GM19328 (cell line): ENCODE results near the gene BRD8.
"Not testable (repeated sequence)": the region's sequence is repeated elsewhere in the genome, so short reads cannot be mapped to it uniquely, and the experiment has no call there.

ENCODE experiments used
- ATAC-seq: cut with Tn5 transposase; IDR thresholded peaks from one replicate; pipeline ENCODE4 v1.9.1; 2021; ENCODE audit warnings: mild to moderate bottlenecking, moderate library complexity; ENCODE audit not compliant: unreplicated experiment

BRD8 gene

DNA sequence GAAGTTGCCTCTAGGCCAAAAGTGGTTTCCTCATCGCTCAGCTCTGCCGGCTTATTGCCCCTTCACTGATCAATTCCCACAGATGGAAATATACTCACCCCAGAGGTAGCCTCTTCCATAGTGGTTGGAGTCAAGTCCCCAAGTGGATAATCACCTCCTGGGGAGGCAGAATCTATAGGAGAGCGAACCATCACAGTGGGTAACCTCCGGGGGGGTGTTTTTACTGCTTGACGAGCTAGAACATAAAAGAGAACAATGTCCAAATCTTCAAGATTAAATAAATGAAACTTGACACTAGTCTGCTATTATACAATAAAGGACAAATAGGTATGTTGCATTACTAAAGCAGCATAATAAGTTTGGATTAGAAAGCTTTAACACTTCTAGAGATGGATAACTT lies 9.3 kb downstream of the BRD8 start:
- ATAC-seq = no peak

DNA sequence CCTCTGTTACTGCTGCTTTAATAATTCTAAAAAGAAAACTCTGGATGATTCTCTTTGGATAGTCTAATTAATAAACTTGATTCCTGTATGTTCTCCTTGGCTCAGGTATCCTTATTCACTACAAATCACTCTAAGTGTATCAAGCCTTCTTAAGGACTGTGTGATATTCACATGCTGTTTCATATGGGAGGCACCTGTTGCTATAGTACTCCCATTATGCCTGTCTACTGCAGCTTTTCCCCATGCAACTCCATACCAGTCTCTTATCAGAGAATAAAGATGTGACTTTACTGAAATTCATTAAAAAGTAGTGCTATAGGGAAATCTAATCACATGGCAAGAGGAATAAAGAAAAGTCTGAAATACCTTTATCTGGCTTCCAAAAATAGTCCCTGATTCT lies 14.7 kb downstream of the BRD8 start:
- ATAC-seq = no peak

DNA sequence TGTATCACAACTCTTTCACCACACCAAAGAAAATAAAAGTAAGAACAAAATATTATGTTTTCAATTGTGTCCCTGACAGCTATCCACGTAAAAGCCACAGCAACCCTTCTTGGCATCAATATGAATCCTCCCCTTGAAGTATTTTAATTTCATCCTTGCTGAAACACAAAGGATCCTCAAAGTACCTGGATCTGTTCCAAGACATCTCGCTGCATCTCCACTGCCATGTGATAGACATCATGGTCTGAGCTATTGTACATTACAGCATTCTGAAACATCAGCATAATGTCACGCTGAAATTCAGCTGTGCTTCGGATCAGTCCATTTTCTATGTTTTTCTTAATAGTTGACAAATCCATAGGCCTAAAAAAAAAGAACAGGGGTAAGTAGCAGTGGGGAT lies 17.7 kb downstream of the BRD8 start:
- ATAC-seq = no peak

DNA sequence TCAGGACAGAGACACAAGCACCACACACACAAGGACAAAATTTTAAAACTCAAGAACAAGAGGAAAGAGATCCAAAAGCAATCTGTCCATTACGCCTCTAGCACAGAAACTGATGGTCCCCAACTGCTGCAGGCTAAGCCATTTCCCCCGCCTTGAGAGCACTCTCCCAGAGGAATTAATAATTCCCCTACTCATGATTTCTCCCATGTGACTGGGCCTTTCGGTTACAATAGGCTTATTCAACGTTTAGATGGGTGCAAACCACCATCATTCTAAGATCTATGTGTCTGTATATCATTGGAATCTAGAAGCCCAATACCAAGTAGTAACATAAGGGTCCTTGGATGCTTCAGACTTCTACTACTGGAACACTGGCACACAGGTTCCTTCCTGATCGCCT lies 18.8 kb downstream of the BRD8 start:
- no peak for ATAC-seq

DNA sequence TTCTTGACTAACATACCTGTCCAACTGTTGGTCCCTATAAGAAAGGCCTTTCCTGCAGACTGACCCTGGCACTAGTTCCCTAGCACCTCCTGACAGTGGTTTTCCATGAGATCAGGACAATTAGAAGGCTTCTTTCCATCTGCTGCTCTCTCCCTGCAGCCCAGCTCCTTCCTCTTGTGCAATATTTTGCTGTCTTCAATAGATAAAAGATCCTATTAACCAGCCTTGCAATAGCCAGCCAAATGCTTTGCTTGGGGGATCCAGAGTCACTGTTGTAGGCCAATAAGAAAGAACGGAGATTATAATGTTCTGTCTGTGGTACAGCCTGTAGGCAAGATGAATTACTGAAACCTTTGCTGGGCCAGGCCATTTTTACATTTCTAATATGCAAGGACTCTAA lies 20.8 kb downstream of the BRD8 start:
- ATAC-seq = no peak

DNA sequence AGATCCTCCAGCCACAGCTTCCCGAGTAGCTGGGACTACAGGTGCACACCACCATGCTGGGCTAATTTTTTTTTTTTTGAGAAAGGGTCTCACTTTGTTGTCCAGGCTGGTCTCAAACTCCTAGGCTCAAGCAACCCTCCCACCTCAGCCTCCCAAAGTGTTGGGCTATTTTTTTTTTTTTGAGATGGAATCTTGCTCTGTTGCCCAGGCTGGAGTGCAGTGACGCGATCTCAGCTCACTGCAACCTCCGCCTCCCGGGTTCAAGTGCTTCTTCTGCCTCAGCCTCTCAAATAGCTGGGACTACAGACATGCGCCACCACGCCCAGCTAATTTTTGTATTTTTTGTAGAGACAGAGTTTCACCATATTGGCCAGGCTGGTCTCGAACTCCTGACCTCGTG lies 22.5 kb downstream of the BRD8 start:
- not testable (repeated sequence) for ATAC-seq

DNA sequence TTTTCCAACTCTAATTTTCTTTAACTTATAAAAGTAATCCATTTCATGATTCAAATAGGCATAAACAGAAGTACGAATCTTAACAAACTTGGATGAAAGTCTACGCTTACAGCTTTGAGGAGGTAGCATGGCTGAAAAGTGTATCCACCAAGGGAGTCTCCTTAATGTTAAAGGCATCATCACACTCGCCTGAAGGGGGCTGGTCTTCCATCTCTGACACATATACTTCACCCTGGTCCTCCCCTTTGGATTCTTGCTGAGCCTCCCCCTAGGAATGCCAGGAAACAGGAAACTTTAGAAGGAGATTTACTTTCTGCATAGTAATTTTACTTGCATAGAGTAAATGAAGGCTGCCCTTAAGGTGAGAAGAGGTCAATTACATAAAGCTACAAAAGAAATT lies 28.9 kb downstream of the BRD8 start:
- no peak for ATAC-seq

DNA sequence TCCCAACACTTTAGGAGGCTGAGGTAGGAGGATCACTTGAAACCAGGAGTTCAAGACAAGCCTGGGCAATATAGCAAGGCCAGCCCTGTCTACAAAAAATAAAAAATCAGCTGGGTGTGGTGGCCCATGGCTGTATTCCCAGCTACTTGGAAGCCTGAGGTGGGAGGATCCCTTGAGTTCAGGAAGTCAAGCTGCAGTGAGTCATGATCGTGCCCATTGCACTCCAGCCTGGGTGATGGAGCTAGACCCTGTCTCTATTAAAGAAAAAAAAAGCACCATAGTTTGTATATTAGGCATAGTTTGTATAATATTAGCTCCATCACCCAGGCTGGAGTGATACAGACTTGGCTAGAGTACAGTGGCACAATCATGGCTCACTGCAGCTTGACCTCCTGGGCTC lies 29.6 kb downstream of the BRD8 start:
- no peak for ATAC-seq

DNA sequence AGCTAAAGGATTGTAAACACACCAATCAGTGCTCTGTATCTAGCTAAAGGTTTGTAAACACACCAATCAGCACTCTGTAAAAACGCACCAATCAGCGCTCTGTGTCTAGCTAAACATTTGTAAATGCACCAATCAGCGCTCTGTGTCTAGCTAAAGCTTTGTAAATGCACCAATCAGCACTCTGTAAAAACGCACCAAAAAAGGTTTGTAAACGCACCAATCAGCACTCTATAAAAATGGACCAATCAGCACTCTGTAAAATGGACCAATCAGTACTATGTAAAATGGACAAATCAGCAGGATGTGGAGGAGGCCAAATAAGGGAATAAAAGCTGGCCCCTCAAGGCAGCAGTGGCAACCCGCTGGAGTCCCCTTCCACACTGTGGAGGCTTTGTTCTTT lies 34.9 kb downstream of the BRD8 start:
- ATAC-seq = not testable (repeated sequence)

DNA sequence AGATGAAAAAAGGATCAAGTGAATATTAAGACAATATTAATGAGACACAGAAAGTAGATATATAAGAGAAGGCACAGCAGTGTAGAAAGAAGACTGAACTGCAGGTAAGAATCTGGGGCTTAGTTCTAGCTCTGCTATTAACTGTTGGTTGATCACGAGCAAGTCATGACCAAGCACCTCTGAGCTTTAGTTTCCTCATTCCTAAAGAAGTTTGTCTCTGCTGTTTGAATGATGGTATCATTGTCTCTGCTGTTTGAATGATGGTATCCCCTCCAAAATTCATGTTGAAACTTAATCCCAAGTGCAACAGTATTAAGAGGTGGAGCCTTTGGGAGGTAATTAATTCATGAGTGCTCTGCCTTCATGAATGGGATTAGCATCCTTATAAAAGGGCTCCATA lies 36.7 kb downstream of the BRD8 start:
- no peak for ATAC-seq

DNA sequence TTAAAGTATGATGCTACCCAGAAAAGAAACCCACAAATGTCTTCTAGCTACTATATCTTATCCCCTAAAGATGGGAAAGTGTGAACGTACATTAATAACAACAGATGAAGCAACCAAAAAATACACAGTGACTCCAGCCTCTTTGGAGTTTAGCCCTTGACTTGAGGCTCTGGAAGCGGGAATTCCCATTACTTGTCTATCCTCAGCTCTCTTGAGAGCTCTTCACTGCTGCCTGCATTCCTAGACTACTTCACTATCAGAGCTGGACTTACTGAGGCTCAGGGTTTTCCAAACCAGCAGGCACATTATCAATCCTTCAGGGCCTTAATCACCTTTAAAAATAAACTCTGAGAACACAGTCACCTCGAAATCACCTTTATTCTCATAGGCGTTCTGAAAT lies 38.2 kb downstream of the BRD8 start:
- no peak for ATAC-seq

DNA sequence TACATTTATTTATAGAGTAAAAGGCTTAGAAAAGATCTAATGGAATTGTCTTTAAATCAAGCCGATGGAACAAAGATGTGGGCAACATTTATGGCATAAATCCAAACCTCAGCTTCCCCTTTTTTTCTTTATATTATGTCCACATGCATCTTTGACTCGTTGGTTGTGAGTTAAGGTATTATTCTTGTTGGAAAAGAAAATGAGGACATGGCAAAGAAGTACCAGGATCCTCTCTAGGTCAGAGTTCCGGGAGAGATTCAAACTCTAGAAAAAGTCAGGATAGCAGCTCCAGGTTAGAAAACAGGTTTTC lies 38.7 kb downstream of the BRD8 start:
- no peak for ATAC-seq

DNA sequence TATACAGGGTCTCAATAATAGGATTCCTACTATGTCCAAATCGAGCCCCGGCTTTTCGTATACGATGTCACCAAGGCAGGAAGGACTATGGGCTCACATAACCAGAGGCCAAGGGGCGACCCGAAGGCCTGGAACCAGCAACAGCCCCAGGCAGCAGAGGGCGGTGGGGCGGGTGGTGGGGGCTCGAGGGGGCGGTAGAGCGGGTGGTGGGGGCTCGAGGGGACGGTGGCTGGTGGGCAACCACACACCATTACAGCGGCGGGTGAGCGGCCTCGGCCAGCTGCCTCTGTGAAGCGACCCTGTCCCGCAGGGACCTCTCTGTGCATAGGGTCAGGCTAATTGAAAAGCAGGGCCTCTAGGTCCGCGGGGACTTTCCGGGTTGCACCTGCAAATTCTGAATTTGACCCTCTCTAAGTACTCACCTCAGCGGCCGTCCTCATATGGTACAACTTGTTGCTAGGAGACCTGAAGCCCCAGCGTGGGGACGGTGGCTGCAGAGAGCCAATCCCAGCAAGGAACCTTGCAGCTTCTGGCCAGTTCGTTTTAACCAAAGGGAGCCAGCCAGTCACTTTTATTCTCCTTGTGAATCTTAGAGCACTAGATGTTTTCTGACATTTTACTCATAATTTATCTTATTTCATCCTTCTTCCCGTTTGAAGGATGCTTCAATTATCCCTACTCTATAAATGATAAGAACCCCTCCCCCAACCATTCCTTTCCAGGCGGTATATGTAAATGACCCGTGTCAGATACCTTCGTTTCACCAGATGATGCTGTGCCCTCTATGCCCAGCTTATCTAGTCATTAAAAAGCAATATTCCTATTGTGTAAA lies 39.3 kb downstream of the BRD8 start, which contains the start of gene NME5:
NME5 (minus strand) TSS at position 480 of the 832 bp plus-strand sequence. CDS start 648 bp downstream, outside the sequence.
- ATAC-seq = no peak

DNA sequence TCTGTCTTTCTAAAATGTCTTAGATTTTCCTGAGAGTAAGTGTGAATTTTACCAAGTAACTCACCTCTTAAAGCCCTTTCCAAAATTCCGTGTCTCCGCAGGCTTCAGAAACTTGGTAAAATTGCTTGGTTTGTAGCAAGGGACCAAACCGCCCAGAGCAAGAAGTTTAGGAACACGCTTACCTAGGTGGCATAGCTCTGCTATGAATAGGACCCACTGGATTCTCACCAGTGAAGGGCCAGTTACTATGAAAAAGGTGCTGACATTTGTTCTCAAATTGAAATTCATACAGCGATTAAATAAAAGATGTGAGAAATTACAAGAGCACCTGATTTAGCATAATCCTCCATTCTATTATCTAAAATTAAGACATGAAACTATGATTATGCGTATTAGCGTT lies 45.9 kb downstream of the BRD8 start:
- no peak for ATAC-seq

DNA sequence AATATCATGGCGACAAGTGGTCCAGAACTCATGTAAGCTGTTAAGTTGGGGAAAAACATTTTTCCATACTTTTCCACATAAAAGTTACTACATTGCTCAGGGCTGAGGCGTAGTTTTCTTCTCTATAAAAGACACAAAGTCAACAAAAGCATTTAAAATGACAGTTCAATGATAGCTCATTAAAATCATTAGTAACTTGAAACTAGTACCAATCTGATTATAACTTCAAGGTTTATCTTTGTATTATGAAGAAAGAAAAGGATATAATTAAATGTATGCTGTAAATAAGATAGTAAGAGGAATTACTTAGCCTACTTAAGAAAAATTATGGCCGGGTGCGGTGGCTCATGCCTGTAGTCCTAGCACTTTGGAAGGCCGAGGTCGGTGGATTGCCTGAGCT lies 49.1 kb downstream of the BRD8 start:
- no peak for ATAC-seq

DNA sequence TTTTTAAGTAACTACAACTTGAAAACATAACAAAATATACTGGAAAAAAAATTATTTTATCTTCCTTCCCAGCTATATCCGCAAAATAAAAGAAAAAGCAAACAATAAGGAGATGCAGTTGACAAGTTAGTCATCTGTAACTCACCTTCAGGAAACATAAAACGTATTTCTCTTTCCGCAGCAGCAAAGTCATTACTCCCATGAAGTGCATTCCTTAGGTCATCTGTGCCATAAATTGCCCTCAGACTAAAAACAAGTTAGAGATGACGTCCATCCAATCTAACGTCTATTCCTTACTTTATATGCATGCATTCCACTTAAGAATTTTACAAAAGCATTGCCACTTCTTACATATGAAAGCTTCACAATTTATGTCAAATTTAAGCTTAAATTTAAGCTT lies 50.1 kb downstream of the BRD8 start:
- ATAC-seq = no peak

DNA sequence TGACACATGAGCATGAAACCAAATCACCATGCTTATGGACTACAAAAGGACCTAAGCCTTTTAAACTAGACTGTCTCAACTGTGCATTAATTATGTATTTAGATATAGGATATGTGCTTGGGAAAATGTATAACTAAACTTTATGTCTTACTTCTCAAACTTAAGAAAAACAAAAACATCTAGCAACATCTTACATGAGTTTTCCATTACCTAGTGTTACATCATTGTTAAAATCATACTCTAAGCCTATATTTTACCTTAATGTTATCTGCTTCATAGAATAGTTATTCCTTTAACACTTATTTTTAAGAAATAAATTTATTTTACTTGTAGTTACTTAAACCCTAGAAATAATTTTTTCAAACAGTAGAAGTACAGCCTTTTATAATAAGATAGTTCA lies 63.2 kb downstream of the BRD8 start:
- ATAC-seq = no peak

DNA sequence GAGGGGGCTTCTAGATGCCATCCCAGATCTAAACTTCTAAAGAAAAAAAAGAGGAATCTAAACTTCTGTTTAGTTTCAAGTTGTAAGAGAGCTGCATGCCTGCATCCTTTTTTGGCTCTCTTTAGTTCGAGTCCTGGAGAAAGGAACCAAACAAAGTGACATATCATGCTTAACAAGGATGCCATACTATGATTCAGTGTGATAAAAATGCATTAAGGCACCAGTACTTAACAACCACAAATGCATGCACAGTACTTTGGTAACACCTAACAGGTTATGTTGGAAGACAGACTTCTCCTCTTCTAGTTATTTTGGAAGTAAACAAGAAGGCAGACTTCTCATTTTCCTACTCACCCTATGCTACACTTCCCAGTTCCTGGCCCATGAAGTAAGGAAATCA lies 66.5 kb downstream of the BRD8 start:
- ATAC-seq = no peak

DNA sequence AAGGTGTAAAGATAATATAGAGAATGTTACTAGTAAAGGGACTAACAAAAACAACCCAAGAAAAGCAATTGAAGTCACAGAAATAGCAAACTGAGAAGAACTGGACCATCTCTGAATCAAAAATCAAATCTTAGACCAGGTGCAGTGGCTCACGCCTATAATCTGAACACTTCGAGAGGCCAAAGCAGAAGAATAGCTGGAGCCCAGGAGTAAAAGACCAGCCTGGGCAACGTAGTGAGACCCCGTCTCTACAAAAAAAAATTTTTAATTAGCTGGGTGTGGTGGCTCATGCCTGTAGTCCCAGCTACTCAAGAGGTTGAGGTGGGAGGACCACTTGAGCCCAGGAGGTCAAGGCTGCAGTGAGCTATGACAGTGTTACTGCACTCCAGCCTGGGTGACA lies 67.2 kb downstream of the BRD8 start:
- no peak for ATAC-seq

DNA sequence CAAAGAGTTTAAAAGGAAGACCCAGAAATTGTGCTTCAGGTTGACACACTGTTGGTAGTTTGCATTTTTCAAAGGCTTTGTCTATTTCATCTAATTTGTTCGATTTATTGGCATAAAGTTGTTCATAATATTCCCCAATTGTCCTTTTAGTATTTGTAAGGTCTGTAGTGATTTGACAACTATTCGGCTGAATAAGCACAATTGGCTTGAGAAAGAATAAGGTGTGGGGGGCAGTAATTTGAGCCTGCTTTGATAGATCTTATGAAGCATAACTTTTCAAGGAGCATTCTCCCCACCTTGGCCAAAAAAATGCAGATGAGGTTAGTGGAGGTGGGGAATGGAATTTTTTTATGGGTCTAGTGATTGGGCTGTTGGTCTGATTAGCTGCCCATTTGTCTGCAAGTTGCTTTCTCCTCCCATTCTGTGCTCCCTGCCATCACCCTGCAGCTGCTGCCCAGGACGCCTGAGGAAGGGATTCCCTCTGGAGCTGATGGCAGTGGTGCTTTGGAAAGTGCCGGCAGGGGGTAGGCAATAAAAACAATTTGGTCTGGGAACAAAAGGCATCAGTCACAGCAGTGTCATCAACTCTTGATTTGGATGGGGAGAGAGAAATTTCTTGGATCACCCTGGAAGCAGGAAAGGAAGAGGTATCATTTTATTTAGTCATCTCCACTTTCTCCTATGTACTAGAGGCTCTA lies 68.0 kb downstream of the BRD8 start:
- ATAC-seq = no peak

DNA sequence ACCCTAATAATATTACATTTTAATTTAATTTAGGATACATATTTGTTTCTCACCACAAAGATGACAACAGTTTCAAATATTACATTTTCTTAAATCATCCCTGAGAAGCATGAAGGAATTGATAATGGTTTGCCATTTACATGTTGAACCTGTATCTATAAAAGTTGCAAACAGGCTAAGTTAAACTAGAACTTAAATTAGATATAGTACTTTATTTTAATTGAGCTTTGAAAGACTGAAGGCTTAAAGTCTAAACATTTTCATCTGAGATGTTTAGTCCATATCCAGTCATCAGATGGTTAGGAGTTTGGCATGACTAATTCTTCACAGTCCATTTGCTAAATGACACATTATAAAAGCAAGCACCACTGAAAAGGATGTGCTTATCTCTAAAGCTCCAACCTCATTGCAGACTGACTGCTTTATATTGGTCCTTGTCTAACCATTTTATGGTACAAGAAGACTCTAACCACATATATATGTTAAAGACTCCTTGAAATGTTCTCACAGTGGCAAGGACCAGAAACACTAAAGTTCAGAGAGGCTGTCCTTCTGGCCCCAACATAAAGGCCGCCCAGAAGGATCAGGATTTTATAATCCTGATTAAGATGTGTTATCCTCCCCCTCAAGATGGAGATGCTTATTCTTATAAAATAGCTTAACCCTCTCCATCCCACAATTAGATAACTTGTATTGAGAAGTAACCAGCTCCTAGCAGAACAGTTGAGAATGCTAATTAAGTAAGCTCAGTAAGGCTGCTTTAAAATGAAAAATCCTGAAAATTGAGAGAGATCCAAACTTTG lies 68.8 kb downstream of the BRD8 start:
- no peak for ATAC-seq

DNA sequence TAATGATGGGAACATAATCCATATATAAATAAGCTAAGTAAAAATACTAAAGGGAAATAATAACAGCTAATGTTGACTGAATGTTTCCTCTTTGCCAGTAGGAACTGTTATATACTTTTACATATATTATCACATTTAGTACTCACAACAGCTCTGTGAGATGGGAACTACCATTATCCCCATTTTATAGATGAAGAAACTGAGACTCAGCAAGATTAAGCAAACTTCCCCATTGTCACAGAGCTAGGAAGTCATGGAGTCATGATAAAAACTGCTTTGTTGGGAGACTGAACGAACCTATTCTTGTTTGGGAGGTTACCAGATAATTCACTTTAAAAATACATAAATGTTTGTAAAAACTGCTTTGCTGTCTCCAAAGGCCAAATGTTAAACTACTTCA lies 71.2 kb downstream of the BRD8 start:
- no peak for ATAC-seq
